Astrocyte of the cerebellum (primary cell): ENCODE measurements around the gene SPATA31D4.
"Not testable (repeated sequence)": the region's sequence is repeated elsewhere in the genome, so short reads cannot be mapped to it uniquely, and the experiment has no call there.

Experiments
- DNase-seq: peaks from one replicate; pipeline ENCODE4 v3.0.0-alpha.2; 2011; ENCODE audit warnings: low read depth
- H3K4me3 ChIP-seq: 2 replicates; pipeline ENCODE4 v1.5.1; 2011; ENCODE audit warnings: mild to moderate bottlenecking, low read depth, low read length, moderate library complexity
- in situ Hi-C: cut with HindIII; loops from 2 replicates; pipeline ENCODE4 v1.10.0; 2017; ENCODE audit warnings: low sequenced_read_pairs
- TF ChIP-seq, protein P1 (sequence below): IDR thresholded peaks from 2 replicates; pipeline ENCODE4 v1.5.1; 2012; ENCODE audit warnings: low read length, low read depth, moderate library complexity, mild to moderate bottlenecking; ENCODE audit errors: missing control alignments

Gene SPATA31D4

DNA sequence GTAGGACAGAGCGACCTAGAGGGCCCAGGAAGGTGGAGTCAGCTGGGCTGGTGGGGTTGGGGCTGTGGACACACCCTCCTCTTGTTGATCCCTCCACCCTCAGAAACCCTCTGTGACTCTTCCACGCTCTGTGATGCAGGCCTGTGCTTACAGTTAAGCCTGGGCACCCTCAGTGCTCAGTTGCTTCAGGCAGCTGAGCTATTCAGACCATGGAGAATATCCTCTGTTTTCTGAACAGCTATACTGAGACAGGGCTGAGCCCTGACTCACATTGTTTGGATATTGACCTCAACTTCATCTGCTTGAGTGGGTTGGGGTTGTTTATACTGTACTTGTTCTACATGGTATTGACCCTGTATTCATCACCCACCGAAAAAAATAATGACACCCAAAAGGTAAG is at the start of gene SPATA31D4:
Gene SPATA31D4, plus strand, starts transcription at position 124 of the 400 bp plus-strand sequence. Its CDS starts 86 bp downstream, at position 210.
- H3K4me3 ChIP-seq, DNase-seq, in situ Hi-C loops: not testable (repeated sequence)

DNA sequence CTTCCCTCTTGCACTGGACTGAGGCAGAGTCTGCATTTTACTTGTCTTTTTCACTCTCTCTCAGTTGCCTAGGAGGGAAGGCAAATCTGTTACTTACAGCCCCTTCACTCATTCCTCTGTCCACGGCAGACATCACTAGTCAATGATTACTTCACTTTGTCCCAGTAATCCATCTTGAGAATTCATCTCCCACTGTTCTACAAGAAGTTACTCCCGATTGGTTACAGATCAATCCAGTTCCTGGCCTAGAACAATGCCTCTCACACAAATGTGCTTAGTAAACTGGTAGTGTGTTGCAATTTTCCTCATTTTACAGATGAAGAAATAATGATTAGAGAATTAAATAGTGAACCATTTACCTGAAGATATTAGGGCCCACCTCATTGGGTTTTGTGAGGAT is 49.7 kb upstream of the SPATA31D4 start:
- DNase-seq: no peak
- in situ Hi-C loops: loop anchor here (25.0 kb wide), 1 partner anchor 109 kb away; the partner anchor contains the start of gene SPATA31D1
- no peak overlapping the region for H3K4me3 ChIP-seq
- TF ChIP-seq, protein P1, sequence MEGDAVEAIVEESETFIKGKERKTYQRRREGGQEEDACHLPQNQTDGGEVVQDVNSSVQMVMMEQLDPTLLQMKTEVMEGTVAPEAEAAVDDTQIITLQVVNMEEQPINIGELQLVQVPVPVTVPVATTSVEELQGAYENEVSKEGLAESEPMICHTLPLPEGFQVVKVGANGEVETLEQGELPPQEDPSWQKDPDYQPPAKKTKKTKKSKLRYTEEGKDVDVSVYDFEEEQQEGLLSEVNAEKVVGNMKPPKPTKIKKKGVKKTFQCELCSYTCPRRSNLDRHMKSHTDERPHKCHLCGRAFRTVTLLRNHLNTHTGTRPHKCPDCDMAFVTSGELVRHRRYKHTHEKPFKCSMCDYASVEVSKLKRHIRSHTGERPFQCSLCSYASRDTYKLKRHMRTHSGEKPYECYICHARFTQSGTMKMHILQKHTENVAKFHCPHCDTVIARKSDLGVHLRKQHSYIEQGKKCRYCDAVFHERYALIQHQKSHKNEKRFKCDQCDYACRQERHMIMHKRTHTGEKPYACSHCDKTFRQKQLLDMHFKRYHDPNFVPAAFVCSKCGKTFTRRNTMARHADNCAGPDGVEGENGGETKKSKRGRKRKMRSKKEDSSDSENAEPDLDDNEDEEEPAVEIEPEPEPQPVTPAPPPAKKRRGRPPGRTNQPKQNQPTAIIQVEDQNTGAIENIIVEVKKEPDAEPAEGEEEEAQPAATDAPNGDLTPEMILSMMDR: no peak

DNA sequence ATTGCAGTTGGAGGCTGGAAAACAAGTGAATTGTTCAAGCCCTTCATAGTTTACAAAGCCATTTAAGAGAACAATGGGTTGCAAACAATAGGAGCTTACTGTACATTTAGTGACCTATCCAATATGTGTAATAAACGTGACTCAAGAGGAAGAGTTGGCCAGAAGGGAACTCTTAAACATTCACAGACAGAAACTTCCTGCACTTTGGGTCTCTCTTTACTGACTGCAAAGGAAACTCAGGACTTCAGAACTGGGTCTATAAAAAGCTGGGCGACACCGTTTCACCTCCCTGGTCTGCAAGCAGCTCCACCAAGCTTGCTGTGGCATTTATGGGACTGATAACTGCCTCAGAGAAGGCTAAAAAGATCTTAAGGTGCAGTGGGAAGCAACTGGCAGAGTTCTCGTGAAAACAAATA is 48.7 kb upstream of the SPATA31D4 start:
- TF ChIP-seq, protein P1: no peak
- H3K4me3 ChIP-seq: no peak overlapping the region
- in situ Hi-C loops: loop anchor here (25.0 kb wide), 1 partner anchor 108 kb away; the partner anchor contains the start of gene SPATA31D1
- DNase-seq: no peak

DNA sequence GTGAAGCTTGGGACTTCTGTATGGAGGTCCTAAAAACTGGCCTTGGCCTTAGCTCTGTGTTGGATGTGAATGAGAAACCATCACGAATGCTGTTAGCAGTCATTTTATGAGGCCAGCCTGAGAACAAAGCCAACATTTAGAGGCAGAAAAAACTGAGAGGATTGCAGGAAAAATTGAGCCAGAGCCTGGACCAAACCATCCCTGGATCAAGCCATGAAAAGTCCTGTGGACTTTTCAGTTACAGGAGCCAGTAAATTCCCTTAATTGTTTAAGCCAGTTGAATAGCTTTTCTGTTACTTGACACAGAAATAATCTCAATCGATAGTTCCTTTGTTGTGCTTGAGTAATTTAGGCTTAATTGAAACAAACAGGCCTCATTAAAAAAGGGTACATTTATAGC is 42.6 kb upstream of the SPATA31D4 start:
- in situ Hi-C loops: loop anchor here (25.0 kb wide), 1 partner anchor 102 kb away; the partner anchor contains the start of gene SPATA31D1
- TF ChIP-seq, protein P1: no peak

GRCh38 chr9:81886665-81887064 is 41.6 kb upstream of the SPATA31D4 start:
- H3K4me3 ChIP-seq: no peak overlapping the region
- no peak for DNase-seq
- in situ Hi-C loops: loop anchor here (25.0 kb wide), 1 partner anchor 101 kb away; the partner anchor contains the start of gene SPATA31D1
- TF ChIP-seq, protein P1: no peak

More for the DNA sequence above, 42.6 kb upstream of the SPATA31D4 start:
- DNase-seq: no peak
- H3K4me3 ChIP-seq: no peak overlapping the region

- no peak overlapping the region for H3K4me3 ChIP-seq
- no peak for DNase-seq
- TF ChIP-seq, protein P1: no peak
- in situ Hi-C loops: loop anchor here (25.0 kb wide), 1 partner anchor 97 kb away; the partner anchor contains the start of gene SPATA31D1
Observed at GRCh38 chr9:81890104-81890503, 38.1 kb upstream of the SPATA31D4 start.

- in situ Hi-C loops: loop anchor here (25.0 kb wide), 1 partner anchor 95 kb away; the partner anchor contains the start of gene SPATA31D1
- TF ChIP-seq, protein P1: no peak
Observed at GRCh38 chr9:81892440-81892839, 35.8 kb upstream of the SPATA31D4 start.

More at GRCh38 chr9:81892440-81892839, 35.8 kb upstream of the SPATA31D4 start:
- H3K4me3 ChIP-seq: no peak overlapping the region
- no peak for DNase-seq
